IMR-90 (cell line): ENCODE measurements around the gene PADI2. TPM values are rescaled to one million over a fixed set of nuclear protein-coding genes. Genes with fewer than 3 reads are reported as not detected.

ENCODE experiments used
- ATAC-seq: fragments of 200-7000 bp; cut with Tn5 transposase; 2 replicates; pipeline ENCODE4 v1.9.1; 2020; ENCODE audit warnings: low read depth, mild to moderate bottlenecking, moderate library complexity
- BruUV-seq: library from RNA; stranded (reverse); fragments of 400-500 nt; replicated peaks from 2 replicates; lab custom pipeline; 2021; lab: Mats Ljungman, UMichigan
- CTCF ChIA-PET: fragments of 300-600 bp; formaldehyde crosslinking; extraction: SDS; loops from one replicate; lab custom pipeline; 2021; ENCODE audit warnings: antibody characterized with exemption; lab: Yijun Ruan, JAX
- POLR2A ChIA-PET: fragments of 300-600 bp; sonication (Branson Sonifier 250); formaldehyde crosslinking; loops from one replicate; lab custom pipeline; 2022; ENCODE audit warnings: antibody characterized with exemption; ENCODE audit not compliant: unreplicated experiment; lab: Charles Lee
- DNase-seq: peaks from one replicate; pipeline ENCODE4 v3.0.0; 2013
- H2AFZ ChIP-seq: replicated peaks from 2 replicates; pipeline ENCODE3; 2013; ENCODE audit warnings: low read length, mild to moderate bottlenecking; ENCODE audit not compliant: poor library complexity
- H2AK5ac ChIP-seq: 2 replicates; pipeline ENCODE4 v1.6.1; 2013; ENCODE audit warnings: low read depth, low read length, inconsistent platforms
- H2AK9ac ChIP-seq: replicated peaks from 2 replicates; pipeline ENCODE3; 2013; ENCODE audit warnings: mild to moderate bottlenecking, low read depth, low read length, moderate library complexity; ENCODE audit not compliant: poor library complexity
- H2BK120ac ChIP-seq: 2 replicates; pipeline ENCODE4 v1.6.1; 2013; ENCODE audit warnings: low read depth, low read length, inconsistent platforms
- H2BK15ac ChIP-seq: 3 replicates; pipeline ENCODE4 v1.6.1; 2013; ENCODE audit warnings: low read depth, low read length, inconsistent platforms
- H2BK20ac ChIP-seq: 2 replicates; pipeline ENCODE4 v1.6.1; 2013; ENCODE audit warnings: low read depth, mild to moderate bottlenecking, inconsistent platforms, low read length, moderate library complexity
- H2BK5ac ChIP-seq: 2 replicates; pipeline ENCODE4 v1.6.1; 2013; ENCODE audit warnings: mild to moderate bottlenecking, low read depth, low read length, inconsistent platforms; ENCODE audit not compliant: poor library complexity, severe bottlenecking
- H3K14ac ChIP-seq: replicated peaks from 2 replicates; pipeline ENCODE4 v1.6.1; 2013; ENCODE audit warnings: low read depth, low read length, inconsistent platforms
- H3K18ac ChIP-seq: 2 replicates; pipeline ENCODE4 v1.6.1; 2013; ENCODE audit warnings: low read depth, low read length, control low read depth
- H3K23ac ChIP-seq: 2 replicates; pipeline ENCODE4 v1.6.1; 2013; ENCODE audit warnings: low read depth, low read length, inconsistent platforms
- H3K27ac ChIP-seq: 2 replicates; pipeline ENCODE4 v1.5.1; 2013; ENCODE audit warnings: mild to moderate bottlenecking, control low read depth, low read length; ENCODE audit not compliant: insufficient read depth
- H3K27me3 ChIP-seq: 2 replicates; pipeline ENCODE4 v1.6.1; 2013; ENCODE audit warnings: low read length; ENCODE audit not compliant: control insufficient read depth, insufficient read depth
- H3K36me3 ChIP-seq: 2 replicates; pipeline ENCODE4 v1.6.1; 2013; ENCODE audit warnings: low read length, mixed read lengths; ENCODE audit not compliant: control insufficient read depth, insufficient read depth
- H3K4ac ChIP-seq: 2 replicates; pipeline ENCODE4 v1.6.1; 2013; ENCODE audit warnings: low read depth, low read length, inconsistent platforms
- H3K4me1 ChIP-seq: 2 replicates; pipeline ENCODE4 v1.6.1; 2013; ENCODE audit warnings: low read length, mixed read lengths; ENCODE audit not compliant: control insufficient read depth, insufficient read depth
- H3K4me2 ChIP-seq: 2 replicates; pipeline ENCODE4 v1.6.1; 2013; ENCODE audit warnings: low read depth, mild to moderate bottlenecking, control low read depth, low read length, moderate library complexity
- H3K4me3 ChIP-seq: 2 replicates; pipeline ENCODE4 v1.5.1; 2013; ENCODE audit warnings: low read depth, mild to moderate bottlenecking, control low read depth, low read length, moderate library complexity; ENCODE audit not compliant: insufficient read depth
- H3K56ac ChIP-seq: 2 replicates; pipeline ENCODE4 v1.6.1; 2013; ENCODE audit warnings: low read length, inconsistent platforms; ENCODE audit not compliant: insufficient read depth; ENCODE audit errors: extremely low read depth
- H3K79me1 ChIP-seq, 2 experiments: 2 replicates each; pipeline ENCODE4 v1.6.1; 2013; ENCODE audit warnings: low read length in 2 of 2, inconsistent platforms in 1 of 2, low read depth in 1 of 2
- H3K9ac ChIP-seq: 2 replicates; pipeline ENCODE4 v1.6.1; 2013; ENCODE audit warnings: low read depth, low read length, control low read depth
- H3K9me1 ChIP-seq: 2 replicates; pipeline ENCODE4 v1.6.1; 2013; ENCODE audit warnings: low read length, inconsistent platforms; ENCODE audit not compliant: insufficient read depth
- H3K9me3 ChIP-seq: 2 replicates; pipeline ENCODE4 v1.6.1; 2013; ENCODE audit warnings: low read length; ENCODE audit not compliant: control insufficient read depth, insufficient read depth
- H4K20me1 ChIP-seq: 2 replicates; pipeline ENCODE4 v1.6.1; 2013; ENCODE audit warnings: low read length, inconsistent platforms; ENCODE audit not compliant: insufficient read depth
- H4K5ac ChIP-seq: 2 replicates; pipeline ENCODE4 v1.6.1; 2013; ENCODE audit warnings: mild to moderate bottlenecking, low read depth, low read length, control low read depth
- H4K8ac ChIP-seq, 2 experiments: 2 replicates each; pipeline ENCODE4 v1.6.1; 2013; ENCODE audit warnings: low read depth in 2 of 2, low read length in 2 of 2, control low read depth in 1 of 2, inconsistent platforms in 1 of 2
- H4K91ac ChIP-seq: 2 replicates; pipeline ENCODE4 v1.6.1; 2013; ENCODE audit warnings: low read depth, low read length, inconsistent platforms; ENCODE audit not compliant: insufficient read depth
- WGBS, 2 experiments: methylation state at CpG; one replicate each; pipeline versions ENCODE4 v1.1.5 to v1.1.7; 2013; ENCODE audit warnings: missing lambda C conversion rate in 2 of 2; ENCODE audit not compliant: insufficient read length in 1 of 2; ENCODE audit errors: extremely low coverage in 2 of 2; 5-methylcytosine and 5-hydroxymethylcytosine counted together
- dilution Hi-C: fragments of 300-500 bp; cut with HindIII; formaldehyde crosslinking; loops from one replicate; pipeline ENCODE4 v1.14.3; 2018; ENCODE audit warnings: low sequenced_read_pairs; ENCODE audit not compliant: unreplicated experiment
- in situ Hi-C: fragments of 300-500 bp; cut with MboI; formaldehyde crosslinking; loops from 3 replicates; pipeline ENCODE4 v1.14.3; 2019; ENCODE audit warnings: low sequenced_read_pairs, inconsistent platforms, mixed read lengths
- intact Hi-C: fragments of 100-400 bp; cut with micrococcal nuclease; formaldehyde crosslinking; loops from 2 replicates; pipeline ENCODE4 v1.10.0; 2022
- polyA plus RNA-seq, 3 experiments: library from polyadenylated mRNA; depleted of rRNA; stranded (reverse); fragments of >200 nt; gene quantifications; 2 replicates each; pipeline ENCODE4 v1.2.3, GENCODE V29; 2012; ENCODE audit warnings: low replicate concordance in 1 of 3
- total RNA-seq: library from RNA; depleted of rRNA; stranded (reverse); fragments of >200 nt; gene quantifications from 2 replicates; pipeline ENCODE4 v1.2.3, GENCODE V29; 2012
- TF ChIP-seq, protein P1 (sequence below): conservative IDR thresholded peaks from 2 replicates; pipeline ENCODE4 v1.5.1; 2012; ENCODE audit warnings: mild to moderate bottlenecking, low read depth, low read length, improper control_type of control experiment
- TF ChIP-seq, protein P2 (sequence below): fragments of 150-350 bp; IDR thresholded peaks from 2 replicates; pipeline ENCODE4 v1.6.1; 2017; ENCODE audit warnings: mild to moderate bottlenecking, antibody characterized with exemption, low read length, low read depth

PADI2 gene
- total and polyA plus RNA-seq, 2 of the 4 experiments (the other 2 are of a cell fraction), result not detected

DNA sequence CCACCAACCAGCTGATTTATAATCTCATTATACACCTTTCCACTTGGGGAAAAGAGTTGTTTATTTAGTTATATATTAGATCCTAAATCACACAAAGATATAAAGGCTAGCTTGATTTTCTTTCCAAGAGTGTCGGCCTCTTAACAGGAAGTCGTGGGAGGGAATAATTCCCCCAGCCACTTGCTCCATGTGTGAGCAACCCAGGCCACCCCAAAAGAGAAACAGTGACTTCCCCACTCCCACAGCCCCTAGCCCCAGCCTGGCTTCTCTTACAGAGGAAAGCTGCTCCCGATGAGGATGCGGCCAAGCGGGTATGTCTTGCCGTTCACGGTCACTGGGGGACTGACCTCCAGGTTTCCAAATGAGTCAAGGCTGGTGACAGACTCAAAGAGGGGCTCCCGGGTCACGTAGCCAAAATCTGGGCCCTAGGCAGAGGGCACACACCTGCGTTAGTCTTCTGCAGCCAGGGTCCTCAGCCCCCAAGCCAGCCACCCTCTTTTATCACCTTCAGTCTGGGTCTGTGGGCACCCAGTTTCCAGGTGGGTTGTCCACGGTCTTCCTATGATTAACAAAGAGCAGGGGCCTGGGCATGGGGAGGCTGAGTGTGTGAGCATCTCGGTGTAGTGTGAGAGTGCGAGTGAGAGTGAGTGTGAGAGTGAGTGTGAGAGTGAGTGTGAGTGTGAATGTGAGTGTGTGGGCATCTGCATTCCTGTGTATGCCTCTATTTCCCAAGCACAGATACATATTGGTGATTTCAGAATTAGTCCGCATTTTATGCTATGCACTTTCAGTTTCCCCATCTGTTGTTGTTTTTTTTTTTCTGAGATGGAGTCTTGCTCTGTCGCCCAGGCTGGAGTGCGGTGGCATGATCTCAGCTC is 40.0 kb downstream of the PADI2 start:
- Histone ChIP-seq H4K8ac (no peak overlapping the region), H4K91ac (no peak overlapping the region), H3K36me3 (no peaks in the 10 kb centered on the region), H3K9ac (no peak overlapping the region), H2AK9ac (no peak overlapping the region), H2BK20ac (no peak overlapping the region), H2BK120ac (no peak overlapping the region), H3K9me3 (peaks cover 5% of the 10 kb centered on the region; the same call in 1 of the 2 replicates), H2AK5ac (no peak overlapping the region), H2AFZ (no peak overlapping the region), H2BK5ac (no peak overlapping the region), H2BK15ac (no peak overlapping the region), H4K20me1 (no peaks in the 10 kb centered on the region), H3K4ac (no peak overlapping the region), H3K79me1 (no peaks in the 10 kb centered on the region), H3K4me1 (no peaks in the 10 kb centered on the region), H3K4me2 (no peak overlapping the region), H4K5ac (no peak overlapping the region), H3K27me3 (peaks cover 16% of the 10 kb centered on the region), H3K14ac (no peak overlapping the region), H3K4me3 (no peak overlapping the region), H3K9me1 (no peaks in the 10 kb centered on the region), H3K56ac (no peak overlapping the region), H3K27ac (no peak overlapping the region), H3K23ac (no peak overlapping the region), H3K18ac (no peak overlapping the region)
- TF ChIP-seq, protein P1, sequence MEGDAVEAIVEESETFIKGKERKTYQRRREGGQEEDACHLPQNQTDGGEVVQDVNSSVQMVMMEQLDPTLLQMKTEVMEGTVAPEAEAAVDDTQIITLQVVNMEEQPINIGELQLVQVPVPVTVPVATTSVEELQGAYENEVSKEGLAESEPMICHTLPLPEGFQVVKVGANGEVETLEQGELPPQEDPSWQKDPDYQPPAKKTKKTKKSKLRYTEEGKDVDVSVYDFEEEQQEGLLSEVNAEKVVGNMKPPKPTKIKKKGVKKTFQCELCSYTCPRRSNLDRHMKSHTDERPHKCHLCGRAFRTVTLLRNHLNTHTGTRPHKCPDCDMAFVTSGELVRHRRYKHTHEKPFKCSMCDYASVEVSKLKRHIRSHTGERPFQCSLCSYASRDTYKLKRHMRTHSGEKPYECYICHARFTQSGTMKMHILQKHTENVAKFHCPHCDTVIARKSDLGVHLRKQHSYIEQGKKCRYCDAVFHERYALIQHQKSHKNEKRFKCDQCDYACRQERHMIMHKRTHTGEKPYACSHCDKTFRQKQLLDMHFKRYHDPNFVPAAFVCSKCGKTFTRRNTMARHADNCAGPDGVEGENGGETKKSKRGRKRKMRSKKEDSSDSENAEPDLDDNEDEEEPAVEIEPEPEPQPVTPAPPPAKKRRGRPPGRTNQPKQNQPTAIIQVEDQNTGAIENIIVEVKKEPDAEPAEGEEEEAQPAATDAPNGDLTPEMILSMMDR, result no peak
- TF ChIP-seq, protein P2, sequence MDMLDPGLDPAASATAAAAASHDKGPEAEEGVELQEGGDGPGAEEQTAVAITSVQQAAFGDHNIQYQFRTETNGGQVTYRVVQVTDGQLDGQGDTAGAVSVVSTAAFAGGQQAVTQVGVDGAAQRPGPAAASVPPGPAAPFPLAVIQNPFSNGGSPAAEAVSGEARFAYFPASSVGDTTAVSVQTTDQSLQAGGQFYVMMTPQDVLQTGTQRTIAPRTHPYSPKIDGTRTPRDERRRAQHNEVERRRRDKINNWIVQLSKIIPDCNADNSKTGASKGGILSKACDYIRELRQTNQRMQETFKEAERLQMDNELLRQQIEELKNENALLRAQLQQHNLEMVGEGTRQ, result no peak
- ChIA-PET POLR2A (no interaction called here), CTCF (no interaction called here)
- dilution Hi-C loops (no loop called here), intact Hi-C loops (no loop called here), in situ Hi-C loops (no loop called here)
- no TSS peak for BruUV-seq
- no peak for DNase-seq
- ATAC-seq, result no peak
- 80% methylated on average over 5 of the region's 16 CpGs; no CpG with 5 or more reads in 1 of the 2 experiments for WGBS, 2 experiments
